Osteoblast (primary cell): ENCODE results near the gene GALNT9. TPM values are rescaled to one million over a fixed set of nuclear protein-coding genes. Genes with fewer than 3 reads are reported as not detected.

Source experiments
- DNase-seq: peaks from one replicate; pipeline ENCODE4 v3.0.0; 2011; ENCODE audit warnings: low spot score, mixed read lengths; ENCODE audit not compliant: insufficient read length; ENCODE audit errors: missing footprints
- H2AFZ ChIP-seq: 2 replicates; pipeline ENCODE4 v1.6.0; 2011; ENCODE audit warnings: mild to moderate bottlenecking, low read length
- H3K27ac ChIP-seq: 2 replicates; pipeline ENCODE4 v1.5.1; 2011; ENCODE audit warnings: mild to moderate bottlenecking, low read depth, low read length, moderate library complexity
- H3K27me3 ChIP-seq: 2 replicates; pipeline ENCODE4 v1.6.0; 2012; ENCODE audit warnings: mild to moderate bottlenecking, control low read depth, inconsistent platforms, low read length, moderate library complexity; ENCODE audit not compliant: insufficient read depth
- H3K36me3 ChIP-seq: 2 replicates; pipeline ENCODE4 v1.5.1; 2011; ENCODE audit warnings: mild to moderate bottlenecking, low read length, control low read depth, moderate library complexity; ENCODE audit not compliant: insufficient read depth
- H3K4me1 ChIP-seq: 2 replicates; pipeline ENCODE4 v1.5.1; 2011; ENCODE audit warnings: mild to moderate bottlenecking, low read length, control low read depth, moderate library complexity; ENCODE audit not compliant: insufficient read depth
- H3K4me2 ChIP-seq: 2 replicates; pipeline ENCODE4 v1.6.0; 2011; ENCODE audit warnings: mild to moderate bottlenecking, low read length; ENCODE audit not compliant: insufficient read depth
- H3K4me3 ChIP-seq: fragments of 200-600 bp; sonication (generic); 3 replicates; pipeline ENCODE4 v1.5.1; 2012; ENCODE audit warnings: mild to moderate bottlenecking, low read length, inconsistent platforms; ENCODE audit not compliant: insufficient read depth
- H3K79me2 ChIP-seq: 2 replicates; pipeline ENCODE4 v1.6.0; 2012; ENCODE audit warnings: mild to moderate bottlenecking, low read length, control low read depth, inconsistent platforms; ENCODE audit not compliant: insufficient read depth
- H3K9me3 ChIP-seq: 2 replicates; pipeline ENCODE4 v1.5.1; 2011; ENCODE audit warnings: low read depth, low read length, control low read depth
- H4K20me1 ChIP-seq: 2 replicates; pipeline ENCODE4 v1.6.0; 2012; ENCODE audit warnings: mild to moderate bottlenecking, low read length, control low read depth; ENCODE audit not compliant: insufficient read depth
- CTCF ChIP-seq: IDR thresholded peaks from 2 replicates; pipeline ENCODE4 v1.5.1; 2011; ENCODE audit warnings: mild to moderate bottlenecking, low read depth, low read length, moderate library complexity; ENCODE audit errors: extremely low read depth
- total RNA-seq: library from RNA; depleted of rRNA; stranded (reverse); fragments of >200 nt; gene quantifications from 2 replicates; pipeline ENCODE4 v1.2.3, GENCODE V29; 2012

The GALNT9 gene
- total RNA-seq, 1 donor = 0.36 TPM

- H3K4me3 ChIP-seq = no peak overlapping the region
- no peak overlapping the region for H3K4me2 ChIP-seq
- TF ChIP-seq CTCF = no peak
- no peaks in the 10 kb centered on the region for H3K79me2 ChIP-seq
- H3K36me3 ChIP-seq = no peaks in the 10 kb centered on the region
- no peak overlapping the region for H3K27ac ChIP-seq
- H3K9me3 ChIP-seq = no peaks in the 10 kb centered on the region
- no peak overlapping the region for H2AFZ ChIP-seq
- H3K27me3 ChIP-seq = peaks cover 34% of the 10 kb centered on the region
- H4K20me1 ChIP-seq = no peaks in the 10 kb centered on the region
- H3K4me1 ChIP-seq = peaks cover 10% of the 10 kb centered on the region
- no peak for DNase-seq
Observed at GRCh38 chr12:132330549-132330881, 1.1 kb upstream of the GALNT9 start.

DNA sequence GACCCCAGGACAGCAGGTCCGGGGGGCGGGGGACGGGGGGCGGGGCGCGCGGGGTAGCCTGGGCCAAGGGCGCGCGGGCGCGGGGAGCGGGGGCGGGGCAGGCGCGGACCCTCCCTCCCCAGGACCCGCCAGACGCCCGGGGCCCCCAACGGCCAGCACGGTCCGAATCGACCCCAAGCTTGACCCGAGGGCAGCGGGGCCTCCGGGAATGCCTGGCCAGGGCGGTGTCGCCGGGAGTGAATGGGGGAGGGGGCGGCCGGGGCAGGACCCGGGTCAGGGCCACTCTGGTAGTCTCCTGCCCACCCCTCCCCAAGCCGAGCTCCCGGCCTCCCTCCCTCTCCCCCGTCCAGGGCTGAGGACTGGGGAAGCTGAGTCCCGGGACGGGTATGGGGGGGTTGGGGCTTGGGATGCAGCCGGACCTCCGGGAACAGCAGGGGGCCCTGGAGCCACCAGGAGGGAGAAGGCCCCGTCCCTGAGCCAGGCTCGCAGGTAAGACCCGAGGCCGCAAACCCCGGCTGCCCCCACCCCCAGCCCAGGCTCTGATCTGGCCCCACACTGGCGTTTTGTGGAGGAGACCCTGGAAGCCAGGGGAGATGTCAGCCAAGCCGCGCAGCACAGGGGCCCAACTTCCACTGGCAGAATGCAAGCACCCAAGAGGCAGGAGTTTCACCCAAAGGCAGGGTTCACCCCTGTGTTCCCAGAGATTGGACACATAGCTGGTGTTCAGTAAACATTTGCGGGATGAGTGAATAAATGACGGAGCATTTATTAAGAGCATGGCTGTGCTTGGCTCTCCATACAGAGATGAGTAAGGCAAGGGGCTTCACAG, 545 bp upstream of the GALNT9 start:
- Histone ChIP-seq H3K79me2 (no peaks in the 10 kb centered on the region), H3K9me3 (no peaks in the 10 kb centered on the region), H3K27me3 (peaks cover 28% of the 10 kb centered on the region), H3K4me2 (no peak overlapping the region), H3K4me1 (peaks cover 10% of the 10 kb centered on the region), H3K4me3 (no peak overlapping the region), H3K36me3 (no peaks in the 10 kb centered on the region), H3K27ac (no peak overlapping the region), H4K20me1 (no peaks in the 10 kb centered on the region), H2AFZ (no peak overlapping the region)
- TF ChIP-seq CTCF = no peak
- DNase-seq = no peak

DNA sequence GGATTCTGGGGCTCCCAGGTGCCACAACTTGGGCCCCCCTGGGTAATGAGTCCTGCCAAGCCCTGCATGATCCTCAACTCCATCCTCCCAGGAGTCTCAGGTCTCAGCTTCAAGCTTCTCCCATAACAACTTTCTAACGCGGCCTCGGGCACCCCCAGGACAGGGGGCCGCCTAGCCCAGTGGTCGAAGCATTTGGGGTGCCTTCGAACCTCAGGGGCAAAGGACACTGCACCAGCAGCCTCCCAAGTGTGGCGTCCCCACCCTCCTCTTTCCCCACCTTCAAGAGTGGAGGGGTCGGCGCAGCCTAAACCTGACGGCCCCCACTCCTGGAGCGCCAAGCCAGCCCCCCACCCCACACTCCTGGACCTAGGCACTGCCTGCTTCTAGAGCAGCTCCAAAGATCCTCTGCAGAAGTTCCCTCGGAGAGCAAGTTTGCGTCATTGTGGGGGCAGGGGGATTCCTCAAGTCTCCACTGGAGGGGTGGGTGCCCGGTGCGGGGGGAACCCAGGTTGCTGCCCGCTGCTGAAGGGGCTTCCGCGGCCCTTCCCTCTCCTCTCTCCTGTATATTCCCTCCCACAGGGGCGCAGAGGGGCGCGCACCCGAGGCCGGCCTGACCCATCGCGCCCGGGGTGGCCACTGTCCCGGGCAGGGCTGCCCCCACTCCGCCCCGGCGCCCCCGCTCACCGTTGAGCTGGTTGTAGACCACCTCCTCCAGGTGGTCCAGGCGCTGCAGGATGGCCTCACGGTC, 933 bp downstream of the GALNT9 start:
- H3K4me2 ChIP-seq = peak overlapping the region; percentile 72
- no peaks in the 10 kb centered on the region for H3K9me3 ChIP-seq
- H3K4me3 ChIP-seq = no peak overlapping the region
- no peak overlapping the region for H3K27ac ChIP-seq
- H2AFZ ChIP-seq = no peak overlapping the region
- peaks cover 30% of the 10 kb centered on the region for H3K27me3 ChIP-seq
- DNase-seq = no peak
- H4K20me1 ChIP-seq = no peaks in the 10 kb centered on the region
- no peak for TF ChIP-seq CTCF
- peaks cover 10% of the 10 kb centered on the region for H3K4me1 ChIP-seq
- no peaks in the 10 kb centered on the region for H3K36me3 ChIP-seq
- no peaks in the 10 kb centered on the region for H3K79me2 ChIP-seq
